Ishikawa (cell line): Measurements from ENCODE around the gene MGME1.

Source experiments
- CEBPB ChIP-seq: IDR thresholded peaks from 2 replicates; pipeline ENCODE4 v1.6.1; 2012
- CREB1 ChIP-seq: IDR thresholded peaks from 2 replicates; pipeline ENCODE4 v1.6.1; 2012; ENCODE audit warnings: low read depth
- EGR1 ChIP-seq: IDR thresholded peaks from 2 replicates; pipeline ENCODE4 v1.6.1; 2012
- EP300 ChIP-seq: IDR thresholded peaks from 2 replicates; pipeline ENCODE4 v1.6.1; 2012; ENCODE audit warnings: borderline replicate concordance
- RAD21 ChIP-seq: IDR thresholded peaks from 2 replicates; pipeline ENCODE4 v1.6.1; 2012; ENCODE audit warnings: low read depth
- TAF1 ChIP-seq: IDR thresholded peaks from 2 replicates; pipeline ENCODE4 v1.6.1; 2012; ENCODE audit warnings: low read depth, mild to moderate bottlenecking
- TCF12 ChIP-seq: IDR thresholded peaks from 2 replicates; pipeline ENCODE4 v1.6.1; 2012; ENCODE audit warnings: low read depth
- YY1 ChIP-seq: IDR thresholded peaks from 2 replicates; pipeline ENCODE4 v1.6.1; 2012; ENCODE audit warnings: low read depth

DNA sequence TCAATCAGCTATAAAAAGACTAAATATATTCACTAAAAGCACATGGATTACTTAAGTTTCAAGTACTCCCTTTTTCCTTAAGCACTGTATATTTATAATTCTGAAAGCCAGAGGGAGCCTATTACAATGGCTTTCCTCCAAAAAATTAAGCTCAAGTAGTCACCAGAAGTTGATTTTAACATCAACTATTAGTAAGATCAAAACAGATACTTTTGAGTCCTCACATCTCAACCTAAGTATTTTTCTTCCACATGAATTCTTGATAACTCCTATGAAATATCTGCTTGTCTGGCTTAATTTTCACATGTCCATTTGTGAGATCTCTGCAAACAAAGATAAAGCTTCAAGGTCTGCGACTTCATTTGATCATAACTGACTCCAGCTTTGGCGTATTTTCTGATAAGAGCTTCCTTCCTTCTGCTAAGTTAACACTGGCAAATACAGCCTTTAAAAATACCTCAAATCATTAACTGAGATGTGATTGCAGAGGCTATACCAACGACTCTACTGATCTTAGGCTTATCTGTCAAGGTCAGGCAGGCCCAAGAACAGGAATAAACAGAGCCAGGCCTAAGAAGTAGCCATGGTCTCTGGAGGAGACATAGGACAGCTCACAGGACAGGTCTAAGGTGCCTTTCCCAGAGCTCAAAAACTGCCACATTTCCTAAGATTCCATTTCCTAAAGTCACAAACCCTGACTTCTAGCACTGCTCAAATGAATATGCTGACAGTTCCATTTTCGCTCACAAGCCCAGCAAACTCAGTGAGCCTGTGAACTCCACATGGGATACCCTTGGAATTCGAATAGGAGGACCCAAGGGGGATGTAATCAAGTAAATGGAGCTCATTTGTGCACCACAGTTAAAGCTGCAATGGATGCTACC, 10.2 kb upstream of the MGME1 start:
- TF ChIP-seq CEBPB (no peak), EGR1 (no peak), CREB1 (no peak), TCF12 (no peak), RAD21 (no peak), EP300 (no peak), TAF1 (no peak), YY1 (no peak)
